HS-27A (cell line): ENCODE data around the gene RANBP10.

Experiments
- DNase-seq: peaks from one replicate; pipeline ENCODE4 v3.0.0-alpha.2; 2012; ENCODE audit warnings: low read depth, missing footprints

Gene RANBP10

GRCh38 chr16:67675999-67676398 lies 130.4 kb downstream of the RANBP10 start:
- DNase-seq, result no peak

DNA sequence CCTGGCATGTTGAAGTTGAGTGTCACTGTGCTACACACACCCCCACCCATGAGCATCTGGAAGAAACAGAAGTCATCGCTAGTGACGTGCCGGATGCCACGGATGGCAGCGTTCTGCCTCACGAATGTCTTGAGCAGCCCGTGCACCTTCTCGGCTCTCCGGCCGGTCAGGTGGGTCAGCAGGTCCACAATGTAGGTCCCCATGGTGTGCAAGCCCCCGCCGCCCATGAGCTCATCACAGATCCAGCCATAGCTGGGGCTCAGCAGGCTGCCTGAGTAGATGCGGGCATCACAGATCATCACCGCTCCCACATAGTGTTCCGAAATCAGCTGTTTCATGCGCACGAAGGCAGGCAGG lies 130.8 kb downstream of the RANBP10 start:
- no peak for DNase-seq

DNA sequence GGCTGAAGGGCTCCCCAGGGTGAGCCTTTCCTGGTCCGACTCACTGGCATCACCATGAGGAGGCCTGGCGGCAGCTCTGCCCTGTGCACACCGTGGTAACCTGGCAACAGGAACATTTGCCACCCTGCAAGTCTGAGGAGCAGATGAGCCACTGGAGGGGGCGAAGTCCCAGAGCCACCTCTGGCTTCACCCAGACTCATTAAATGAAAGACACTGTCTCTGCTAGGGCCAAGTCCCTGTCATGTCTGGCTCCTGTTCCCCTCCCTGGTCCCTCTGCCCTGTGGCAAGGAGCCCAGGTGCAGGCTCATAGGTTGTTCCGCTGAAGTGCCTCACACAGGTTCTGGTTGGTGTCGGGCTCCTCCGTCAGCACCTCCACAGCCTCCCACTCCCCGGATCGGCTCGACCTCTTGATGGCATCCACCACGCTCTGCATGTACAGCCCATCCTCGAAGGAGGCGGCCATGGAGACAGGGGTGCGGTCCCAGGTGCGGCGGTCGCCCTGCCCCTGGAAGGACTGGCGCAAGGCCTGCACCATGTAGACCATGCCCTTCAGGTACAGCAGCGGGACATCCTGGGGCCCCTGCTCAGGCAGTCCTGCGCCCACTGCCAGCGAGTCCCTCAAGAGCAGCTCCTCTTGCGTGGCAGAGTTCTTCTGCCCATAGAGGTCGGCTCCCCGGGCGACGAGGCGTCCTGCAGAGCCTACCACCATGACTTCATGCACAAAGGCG lies 131.3 kb downstream of the RANBP10 start:
- no peak for DNase-seq

- no peak for DNase-seq
These were observed 132.4 kb downstream of the RANBP10 start for GRCh38 chr16:67673712-67674580.
